Measurements from ENCODE around the gene LIMS1.
"Not testable (repeated sequence)": the region's sequence is repeated elsewhere in the genome, so short reads cannot be mapped to it uniquely, and the experiment has no call there.

LIMS1 gene

DNA sequence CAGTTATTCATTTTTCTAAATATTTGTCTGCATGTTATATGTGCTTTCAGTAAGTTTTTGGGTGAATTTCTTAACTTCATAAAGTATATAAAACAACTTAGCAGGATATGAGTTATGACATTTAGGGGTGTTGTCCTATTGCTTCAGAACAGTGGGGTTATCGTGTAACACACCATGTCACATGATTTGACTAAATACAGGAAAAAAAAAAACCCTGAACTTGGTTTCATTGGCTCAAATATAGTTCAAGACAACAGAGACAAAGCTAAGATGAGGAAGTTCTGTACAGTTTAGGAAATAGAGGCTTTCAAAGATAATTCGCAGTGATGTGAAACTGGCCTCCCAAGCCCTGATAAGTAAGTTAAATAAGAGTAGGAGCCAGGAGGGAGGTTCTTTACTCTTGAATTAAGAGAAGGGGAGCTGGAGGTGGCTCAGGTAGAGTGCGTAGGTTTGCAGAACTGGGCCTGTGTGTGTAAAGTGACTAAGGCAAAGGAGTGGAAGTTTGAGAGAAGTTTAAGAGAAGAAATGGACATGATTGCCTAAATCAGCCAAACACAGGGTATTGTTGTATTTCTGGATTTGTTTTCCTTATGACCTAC lies 53.9 kb downstream of the LIMS1 start:
- no peak for DNase-seq

DNA sequence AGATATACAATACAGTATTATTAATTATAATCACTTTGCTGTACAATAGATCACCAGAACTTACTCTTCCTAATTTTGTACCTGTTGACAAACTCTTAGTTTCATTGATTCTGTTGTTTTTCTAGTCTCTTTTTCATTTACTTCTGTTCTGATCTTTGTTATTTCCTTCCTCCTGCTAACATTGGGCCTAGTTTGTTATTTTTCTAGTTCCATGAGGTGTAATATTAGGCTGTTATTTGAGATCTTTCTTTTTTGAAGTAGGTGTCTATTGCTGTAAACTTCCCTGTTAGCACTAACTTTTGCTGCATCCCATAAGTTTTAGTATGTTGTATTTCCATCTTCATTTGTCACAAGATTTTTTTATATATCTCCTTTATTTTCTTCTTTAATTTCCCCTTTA lies 55.1 kb downstream of the LIMS1 start:
- DNase-seq = no peak

DNA sequence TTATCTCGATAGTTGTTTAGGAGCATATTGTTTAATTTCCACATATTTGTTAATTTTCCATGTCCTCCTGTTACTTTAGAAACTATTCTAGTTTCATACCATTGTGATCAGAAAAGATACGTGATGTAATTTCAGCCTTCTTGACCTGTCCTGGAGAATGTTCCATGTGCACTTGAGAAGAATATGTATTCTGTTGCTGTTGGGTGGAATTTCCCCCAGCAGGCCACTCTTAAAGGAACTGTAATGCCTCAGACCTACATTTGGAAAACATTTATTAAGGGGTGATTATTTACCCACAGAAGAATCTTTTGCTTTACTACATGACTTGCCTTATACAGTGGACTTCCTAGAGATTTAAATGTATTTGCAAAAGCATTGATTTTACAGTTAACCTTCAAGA lies 55.5 kb downstream of the LIMS1 start:
- DNase-seq = no peak

DNA sequence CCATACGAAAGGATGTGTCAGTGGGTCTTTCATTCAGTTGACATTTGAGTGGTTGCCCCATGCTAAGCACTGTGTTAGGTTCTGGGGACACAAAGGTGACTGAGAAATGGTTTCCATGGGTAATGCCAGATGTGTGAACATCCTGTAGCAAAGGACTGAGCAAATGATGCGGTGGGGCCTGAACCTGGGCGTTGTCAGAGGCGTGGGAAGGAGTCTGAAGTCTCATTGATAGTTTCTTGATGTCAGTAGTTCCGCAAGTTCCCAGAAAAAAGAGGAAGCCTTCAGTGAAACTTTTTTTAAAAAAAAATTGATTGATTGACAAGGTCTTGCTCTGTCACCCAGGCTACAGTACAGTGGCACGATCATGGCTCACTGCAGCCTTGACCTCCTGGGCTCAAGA lies 56.9 kb downstream of the LIMS1 start:
- no peak for DNase-seq

DNA sequence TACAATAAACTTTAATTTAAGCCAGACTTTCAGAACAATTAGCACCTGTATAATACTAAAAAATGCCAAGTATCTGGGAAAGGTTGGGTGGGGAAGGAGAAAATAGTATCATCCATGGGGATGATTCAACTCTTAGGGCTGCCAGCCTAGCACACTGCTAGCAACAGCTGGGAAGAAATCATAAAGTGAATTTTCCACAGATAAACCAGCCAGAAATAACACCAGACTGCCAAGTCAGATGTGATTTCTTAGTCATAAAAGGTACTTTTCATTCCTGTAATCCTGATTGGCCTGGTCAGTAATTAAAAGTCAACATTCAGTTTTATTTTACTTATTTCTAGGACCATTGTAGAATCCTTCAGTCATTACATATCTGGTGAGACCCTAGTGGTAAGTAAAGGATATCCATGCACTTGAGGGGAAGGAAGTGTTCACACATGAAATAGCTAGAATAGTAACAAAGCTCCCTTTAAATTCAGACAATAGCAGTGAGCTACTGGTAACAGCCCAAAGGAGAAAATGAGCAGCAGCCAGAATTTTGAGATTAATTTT lies 59.4 kb downstream of the LIMS1 start:
- DNase-seq = no peak

DNA sequence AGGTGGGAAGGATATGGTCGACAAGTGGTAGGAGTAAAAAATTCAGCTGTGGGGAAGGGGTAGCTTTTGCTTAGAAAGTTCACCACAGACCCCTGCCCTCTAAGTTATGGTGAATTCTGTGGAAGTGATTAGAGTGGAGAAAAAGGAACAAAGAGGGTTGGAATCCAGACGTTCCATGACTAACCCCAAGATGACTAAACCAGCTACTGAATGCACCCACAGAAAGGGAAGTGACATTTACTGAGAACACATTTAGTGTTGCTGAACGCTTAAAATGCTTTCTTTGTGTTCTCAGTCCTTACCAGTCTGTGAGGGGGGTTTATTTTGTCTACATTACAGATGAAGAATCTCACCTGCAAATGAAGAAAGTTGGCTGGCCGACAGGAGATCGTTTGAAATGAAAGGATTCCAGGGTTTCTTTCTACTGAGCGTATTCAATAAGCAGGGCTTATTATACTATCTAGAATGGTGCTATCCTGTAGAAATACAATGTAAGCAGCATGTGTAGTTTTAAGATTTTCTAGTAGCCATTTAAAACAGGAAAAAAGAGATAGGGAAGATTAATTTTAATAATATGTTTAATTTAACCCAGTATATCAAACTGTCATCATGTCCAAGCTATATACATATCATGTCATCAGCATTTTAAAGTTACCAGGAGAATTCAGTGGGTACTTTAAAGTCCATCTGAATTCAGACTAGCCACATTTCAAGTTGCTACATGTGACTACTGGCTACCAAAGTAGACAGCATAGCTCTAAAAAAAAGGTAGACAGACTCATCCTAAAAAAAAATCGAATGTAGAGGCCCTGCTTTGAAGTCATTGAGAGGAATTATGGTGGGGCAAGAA lies 60.1 kb downstream of the LIMS1 start:
- peak; percentile 45 for DNase-seq

DNA sequence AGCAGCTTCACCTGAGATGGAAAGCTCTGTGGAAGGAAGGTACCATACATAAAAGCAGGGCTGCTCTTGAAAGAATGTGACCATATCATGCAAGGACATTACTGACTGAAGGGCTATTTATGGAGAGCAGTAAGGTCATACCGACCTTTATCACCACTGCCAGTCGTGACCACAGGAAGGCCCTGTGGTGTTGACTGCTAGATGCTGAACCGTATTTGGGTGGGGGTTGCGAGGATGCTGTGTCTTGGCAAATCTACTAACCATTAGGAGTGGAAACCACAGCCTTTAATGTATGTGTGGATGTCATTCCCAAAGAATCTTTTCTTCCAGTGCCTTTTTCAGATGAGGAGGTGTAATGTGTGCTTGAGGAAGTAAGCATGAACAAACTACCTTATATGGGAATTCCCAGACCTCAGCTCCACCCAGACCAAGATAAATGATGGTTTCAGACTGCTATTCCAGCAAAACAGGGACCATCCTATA lies 60.8 kb downstream of the LIMS1 start:
- DNase-seq = no peak

DNA sequence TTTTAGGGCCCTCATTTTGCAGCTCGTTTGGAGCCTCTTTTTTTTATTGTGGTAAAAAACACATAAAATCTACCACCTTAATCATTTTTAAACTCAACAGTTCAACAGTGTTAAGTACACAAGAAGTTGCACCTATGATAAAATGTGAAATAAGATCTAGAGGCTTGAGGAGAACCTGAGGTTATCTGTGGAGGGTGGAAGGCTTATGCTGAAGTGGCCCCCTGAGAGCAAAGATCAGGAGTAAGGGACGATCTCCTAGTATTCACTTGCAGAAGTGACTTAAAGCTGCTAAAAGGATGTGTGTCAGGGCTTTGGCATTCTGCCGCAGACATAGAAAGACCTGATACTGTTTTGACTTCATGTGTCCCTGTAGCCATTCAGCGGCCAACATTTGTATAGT lies 61.5 kb downstream of the LIMS1 start:
- not testable (repeated sequence) for DNase-seq

DNA sequence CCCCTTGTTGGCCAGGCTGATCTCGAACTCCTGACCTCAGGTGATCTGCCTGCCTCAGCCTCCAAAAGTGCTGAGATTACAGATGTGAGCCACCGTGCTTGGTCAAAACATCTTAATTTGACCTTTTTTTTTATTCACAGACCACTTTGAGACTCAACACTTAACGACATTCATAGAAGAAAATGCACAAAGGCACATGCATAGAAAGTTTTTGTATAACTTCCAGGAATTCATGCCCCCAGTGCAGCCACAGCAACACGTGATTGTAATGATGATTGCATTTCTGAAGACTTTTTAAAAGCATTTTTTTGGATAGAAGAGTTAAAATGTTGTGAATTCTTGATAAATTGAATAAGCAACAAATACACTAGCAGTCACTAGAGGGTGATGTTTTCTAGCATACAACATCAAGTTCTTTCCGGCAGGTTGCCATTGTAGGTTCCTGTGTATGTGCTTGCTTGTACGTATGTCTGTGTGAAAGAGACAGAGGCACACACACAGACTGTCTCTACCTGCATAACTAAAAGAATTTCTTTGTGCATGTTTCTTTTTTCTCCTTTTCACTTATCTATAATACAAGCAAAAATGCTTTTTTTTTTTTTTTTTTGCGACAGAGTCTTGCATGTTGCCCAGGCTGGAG lies 63.0 kb downstream of the LIMS1 start:
- peak; percentile 53 for DNase-seq

DNA sequence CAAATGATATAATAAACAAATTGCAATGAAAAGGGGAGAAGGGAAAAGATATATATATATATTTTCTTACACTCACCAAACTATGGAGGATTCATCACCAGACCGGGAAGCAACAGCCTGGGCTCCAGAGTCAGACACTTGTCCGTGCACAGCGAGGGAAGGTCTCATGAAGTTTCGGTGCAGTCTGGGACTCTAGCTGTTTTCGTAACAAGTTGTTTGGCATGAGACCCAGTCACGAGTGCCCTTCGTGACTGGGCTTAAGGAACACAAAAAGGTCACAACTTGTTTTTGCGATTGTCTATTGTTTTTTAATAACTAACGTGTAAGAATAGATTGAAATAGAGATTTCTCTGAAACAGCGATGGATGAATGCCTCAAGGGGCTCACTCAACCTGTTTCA lies 66.9 kb downstream of the LIMS1 start:
- DNase-seq = not testable (repeated sequence)

DNA sequence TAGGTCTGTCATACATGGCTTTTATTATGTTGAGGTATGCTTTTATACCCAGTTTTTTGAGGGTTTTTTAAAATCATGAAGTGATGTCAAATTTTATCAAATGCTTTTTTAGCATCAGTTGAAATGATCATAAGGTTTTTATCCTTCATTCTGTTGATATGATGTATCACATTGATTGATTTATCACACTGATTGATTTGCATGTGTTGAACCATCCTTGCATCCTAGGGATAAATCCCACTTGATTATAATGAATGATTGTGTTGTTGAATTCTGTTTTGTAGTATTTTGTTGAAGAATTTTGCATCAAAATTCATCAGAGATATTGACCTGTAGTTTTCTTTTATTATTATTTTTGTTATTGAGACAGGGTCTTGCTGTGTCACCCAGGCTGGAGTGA lies 68.2 kb downstream of the LIMS1 start:
- DNase-seq = no peak

DNA sequence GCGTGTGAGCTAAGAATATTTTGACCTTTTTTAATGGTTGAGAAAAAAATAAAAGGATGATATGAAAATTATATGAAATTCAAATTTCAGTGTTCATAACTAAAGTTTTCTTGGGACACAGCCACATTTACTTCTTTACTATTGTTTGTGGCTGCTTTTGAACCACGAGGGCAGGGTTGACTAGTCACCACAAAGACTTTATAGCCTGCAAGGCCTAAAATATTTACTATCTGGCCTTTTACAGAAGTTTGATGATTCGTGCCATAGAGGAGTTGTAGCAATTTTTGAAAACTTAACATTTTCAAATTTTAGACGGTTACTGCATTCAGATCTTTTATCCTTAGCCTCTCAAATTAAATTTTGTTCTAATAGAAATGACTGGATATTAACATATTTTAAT lies 69.9 kb downstream of the LIMS1 start:
- no peak for DNase-seq

DNA sequence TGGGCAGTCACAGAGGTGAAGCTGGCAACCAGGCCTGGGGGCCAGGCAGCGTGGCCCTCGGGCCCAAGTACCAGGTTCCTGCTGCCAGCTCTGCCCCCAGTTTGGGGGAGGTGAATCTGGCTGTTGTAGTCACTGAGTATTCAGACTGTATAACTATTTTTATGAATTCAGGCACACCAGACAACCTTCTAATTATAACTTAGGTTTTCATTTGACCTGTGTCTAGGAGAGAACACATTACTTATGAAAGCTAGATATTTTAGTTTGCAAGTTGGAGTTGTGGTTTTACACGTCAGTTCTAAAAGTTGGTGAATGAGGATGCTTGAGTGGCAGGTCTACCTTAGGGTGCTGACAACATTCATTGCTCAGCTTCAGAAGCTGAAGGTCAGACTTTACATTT lies 71.7 kb downstream of the LIMS1 start:
- no peak for DNase-seq

DNA sequence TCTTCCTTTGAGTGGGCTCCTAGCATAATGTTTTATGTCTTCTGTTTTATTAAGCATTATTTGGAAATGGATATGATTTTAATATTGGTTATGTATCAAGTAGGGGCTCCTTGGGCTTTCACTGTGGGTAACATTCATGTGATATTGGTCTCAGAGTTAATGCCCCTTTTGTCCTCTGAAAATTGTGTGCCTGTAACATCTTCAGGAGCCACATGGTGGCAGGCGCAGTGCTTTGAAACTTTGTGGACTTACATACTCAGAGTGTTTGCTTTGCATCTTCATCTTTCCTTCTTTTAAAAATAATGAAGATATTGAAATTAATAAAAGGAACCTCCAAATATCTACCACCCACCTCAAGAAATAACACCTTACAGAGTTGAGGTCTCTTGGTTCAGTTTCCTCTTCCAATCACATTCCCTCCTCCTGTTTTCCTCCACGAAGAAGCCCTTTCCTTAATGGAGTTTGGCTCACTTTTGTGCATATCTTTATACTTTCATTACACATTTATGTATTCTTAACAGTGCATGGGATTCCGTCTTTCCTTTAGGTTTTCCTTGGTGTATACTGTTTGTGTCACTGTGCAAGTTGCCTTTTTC lies 73.5 kb downstream of the LIMS1 start:
- peak; percentile 64 for DNase-seq

DNA sequence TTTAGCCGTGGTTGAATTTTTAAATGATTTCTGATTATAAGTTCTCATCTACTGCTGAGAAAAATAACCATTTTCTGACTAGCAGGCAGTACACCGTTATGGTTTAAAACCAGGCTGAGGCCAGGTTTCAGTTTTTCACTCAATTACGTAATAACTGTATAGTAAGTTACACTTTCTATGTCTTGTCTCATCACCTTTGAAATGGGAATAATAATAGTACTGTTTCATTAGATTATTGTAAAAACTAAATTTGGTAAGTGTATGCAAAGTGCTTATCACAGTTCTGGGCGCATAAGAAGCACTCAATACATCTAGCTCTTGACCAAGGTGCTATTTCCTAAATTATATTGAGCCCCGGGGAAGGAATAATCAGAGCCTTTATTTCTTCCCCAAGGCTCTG lies 76.8 kb downstream of the LIMS1 start:
- no peak for DNase-seq

DNA sequence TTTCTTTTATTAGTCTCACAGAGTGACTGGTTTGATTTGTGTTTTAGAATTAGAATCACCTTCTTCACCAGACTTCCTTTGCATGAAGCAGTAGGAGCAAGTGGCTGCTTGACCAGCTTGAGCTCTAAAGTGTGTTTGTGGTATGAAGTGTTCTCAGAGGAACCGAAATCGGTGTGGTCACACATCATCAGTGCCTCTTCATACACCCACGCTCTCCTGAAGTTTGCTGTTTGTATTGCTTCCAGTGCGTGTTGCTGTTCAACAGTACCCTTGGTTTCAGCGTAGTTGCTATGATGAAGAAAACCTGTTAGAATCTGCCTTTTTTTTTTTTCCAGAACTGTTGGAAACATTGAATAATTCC lies 77.9 kb downstream of the LIMS1 start:
- peak; percentile 76 for DNase-seq

DNA sequence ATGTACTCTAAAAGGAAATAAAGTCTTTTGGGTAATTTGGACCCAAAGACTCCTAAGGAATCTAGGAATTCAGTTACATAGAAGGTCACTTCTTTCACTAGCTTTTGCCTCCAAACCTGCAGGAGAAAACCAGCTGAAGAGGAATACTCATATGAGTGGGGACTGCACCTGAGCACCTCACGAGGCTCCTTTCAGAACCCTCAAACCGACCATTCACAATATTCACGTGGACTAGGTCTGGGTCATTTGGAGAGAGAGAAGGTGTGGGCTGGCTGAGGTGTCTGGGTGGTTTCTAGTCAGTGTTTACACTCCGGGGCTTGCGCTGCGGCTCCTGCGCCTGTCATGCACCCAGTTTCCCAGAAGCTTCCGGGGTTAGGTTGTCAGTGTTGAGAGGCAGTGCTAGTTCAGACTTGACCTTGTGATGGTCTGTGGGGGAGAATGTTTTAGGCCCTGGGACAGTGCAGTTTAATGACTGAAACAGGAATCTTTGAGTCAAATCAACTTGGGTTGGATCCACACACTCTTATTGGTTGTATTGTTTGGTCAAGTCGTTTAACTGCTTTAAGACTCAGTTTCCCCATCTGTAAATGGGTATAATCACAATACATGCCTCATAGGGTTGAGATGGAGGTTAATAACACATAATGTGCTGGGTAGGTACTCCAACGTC lies 78.4 kb downstream of the LIMS1 start:
- peak; percentile 80 for DNase-seq

DNA sequence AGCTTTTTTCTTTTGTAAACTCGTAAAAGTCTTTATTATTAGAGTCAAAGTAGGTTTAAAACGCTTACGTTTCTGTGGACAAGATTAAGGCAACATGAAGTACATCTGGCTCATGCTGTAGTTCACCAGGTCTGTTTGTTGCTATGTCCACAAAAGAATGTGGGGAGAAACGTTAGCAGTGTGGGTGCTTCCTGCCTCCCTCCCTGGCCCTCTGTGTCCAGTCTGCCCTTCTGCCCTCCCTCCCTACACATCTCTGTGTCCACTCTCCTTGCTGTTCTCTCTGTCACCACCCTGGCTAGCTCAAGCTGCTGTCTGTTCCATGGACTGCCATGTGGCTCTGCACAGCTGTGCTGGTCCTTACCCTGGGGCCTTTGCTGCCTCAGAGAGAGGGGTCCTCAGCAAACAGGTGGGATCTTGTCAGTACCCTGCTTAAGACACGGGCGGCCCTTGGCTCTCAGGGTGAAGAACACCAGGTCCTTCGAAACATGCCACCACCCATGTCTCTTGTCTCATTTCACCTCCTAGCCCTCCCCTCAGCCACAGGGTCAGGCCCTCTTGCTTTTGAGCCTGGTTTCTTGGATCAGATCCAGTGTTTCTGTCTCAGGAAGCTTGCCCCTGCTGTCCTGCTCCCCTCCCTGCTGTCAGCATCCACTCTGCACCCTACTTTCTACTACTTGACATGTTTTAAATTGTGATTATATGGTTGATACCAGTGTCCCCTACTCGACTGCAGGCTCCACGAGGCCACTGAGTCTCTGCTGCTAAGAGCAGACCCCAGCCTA lies 79.2 kb downstream of the LIMS1 start:
- DNase-seq = no peak

DNA sequence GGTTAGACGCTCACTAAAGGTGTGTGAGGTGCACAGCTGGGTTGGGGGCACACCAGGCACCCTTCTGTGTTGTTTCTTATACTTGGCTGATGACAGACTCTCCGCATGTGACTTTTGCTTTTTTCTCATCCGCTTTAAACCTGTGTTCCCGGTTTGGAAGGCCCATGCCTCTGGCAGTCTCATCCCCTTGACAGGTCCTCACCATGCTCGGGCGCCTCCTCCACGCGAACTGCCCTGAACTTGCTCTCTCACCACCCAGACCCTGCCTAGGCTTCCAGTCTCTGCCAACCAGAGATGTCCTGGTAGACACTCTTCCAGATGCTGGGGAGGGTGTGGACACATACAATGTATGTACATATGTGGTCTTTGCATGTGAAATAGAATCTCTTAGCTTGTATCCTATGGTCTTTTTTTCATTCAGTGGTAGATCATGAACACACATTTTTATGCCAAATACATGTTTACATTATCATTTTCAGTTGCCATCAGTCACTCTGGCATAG lies 79.8 kb downstream of the LIMS1 start:
- no peak for DNase-seq

DNA sequence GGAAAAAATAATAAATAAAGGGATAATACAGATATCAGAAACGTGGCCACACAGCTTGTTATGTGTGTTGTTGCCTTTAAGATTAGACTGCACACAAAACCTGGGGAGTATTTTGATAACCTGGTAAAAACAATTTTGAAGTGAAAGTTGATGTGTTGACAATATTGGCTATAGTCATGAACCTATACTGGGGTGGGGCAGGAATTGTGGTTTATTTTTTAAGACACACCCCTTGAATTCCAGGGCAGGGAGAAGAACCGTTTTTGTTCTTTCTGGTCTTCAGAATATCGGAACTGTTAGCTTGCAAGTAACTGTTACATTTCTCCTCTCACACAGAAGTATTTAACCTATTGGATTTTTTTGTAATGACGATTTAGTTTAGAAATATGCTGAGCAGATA lies 80.4 kb downstream of the LIMS1 start:
- peak; percentile 60 for DNase-seq

DNA sequence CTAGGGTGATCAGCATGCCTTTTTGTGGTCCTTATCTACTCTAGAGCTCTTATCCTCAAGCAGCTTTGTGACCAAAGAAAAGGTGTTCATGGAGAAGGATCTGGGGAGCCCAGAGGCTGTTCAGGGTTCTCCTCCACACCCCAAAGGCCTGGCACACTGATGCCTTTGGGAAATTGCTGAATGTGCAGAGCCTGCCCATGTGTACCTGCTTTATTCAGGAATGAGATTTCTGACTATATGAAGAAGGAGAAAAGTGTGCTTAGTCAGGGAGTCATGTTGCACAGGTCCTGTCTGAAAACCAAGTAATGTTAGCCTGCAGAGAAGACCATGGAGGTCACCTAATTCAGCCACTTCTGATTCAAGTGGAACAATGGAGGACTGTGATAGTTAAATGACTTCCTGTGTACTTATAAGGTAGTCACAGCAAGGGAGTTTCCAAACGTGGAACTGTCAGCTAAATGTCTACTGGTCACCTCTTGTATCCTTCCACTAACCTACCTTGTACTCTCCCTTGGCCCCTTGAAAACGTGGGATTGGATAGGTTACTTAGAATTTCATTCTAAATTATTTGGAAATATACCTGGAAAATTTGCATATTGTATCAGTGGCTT lies 81.3 kb downstream of the LIMS1 start:
- peak; percentile 52 for DNase-seq

Data from CD4-positive, alpha-beta T cell treated with Interleukin-4 for 4 hours (primary cell).